Kidney tubule cell (primary cell): ENCODE measurements around the gene TMEM184A.

Experiments used
- DNase-seq: peaks from one replicate; pipeline ENCODE4 v3.0.0-alpha.2; 2018; ENCODE audit warnings: low spot score

TMEM184A gene

DNA sequence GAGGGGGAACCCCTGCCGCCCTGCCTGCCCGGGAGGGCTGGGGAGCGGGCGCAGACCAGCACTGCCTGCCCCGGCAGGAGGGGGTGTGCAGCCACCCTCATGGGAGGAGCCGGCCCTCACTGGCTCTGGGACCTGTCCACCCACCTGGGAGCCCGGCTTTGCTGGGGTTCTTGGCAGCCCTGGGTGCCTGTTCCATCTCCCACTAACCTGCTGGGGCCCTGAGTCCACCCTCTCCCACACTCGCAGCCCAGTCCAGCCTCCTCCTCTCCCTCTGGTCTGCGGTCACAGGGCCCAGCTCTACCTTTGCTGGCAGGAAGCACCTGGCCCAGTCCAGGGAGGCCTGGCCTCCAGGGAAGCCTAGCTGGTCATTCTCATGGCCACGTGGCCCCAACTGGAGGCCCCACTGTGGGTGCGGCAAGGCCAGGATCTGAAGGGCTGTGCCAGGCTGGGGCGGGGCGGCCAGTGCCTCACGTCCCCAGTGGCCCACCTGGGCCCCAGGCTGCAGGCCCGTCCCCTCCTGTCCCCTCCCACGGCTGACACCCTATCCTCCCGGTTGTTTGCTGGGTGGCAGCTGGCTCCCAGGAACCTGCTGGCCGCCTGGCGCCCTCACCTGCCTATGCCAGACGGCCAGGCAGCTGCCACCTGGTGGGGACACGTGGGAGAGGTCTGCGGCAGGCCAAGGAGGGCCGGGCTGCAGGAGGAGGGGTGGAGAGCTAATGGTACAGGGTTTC lies at the start of gene TMEM184A:
Gene TMEM184A, minus strand, starts transcription at position 393 of the 731 bp plus-strand sequence. CDS start 721 bp downstream, outside the sequence.
- peak; percentile 94 for DNase-seq

GRCh38 chr7:1604383-1604782 lies 48.4 kb upstream of the TMEM184A start:
- no peak for DNase-seq

DNA sequence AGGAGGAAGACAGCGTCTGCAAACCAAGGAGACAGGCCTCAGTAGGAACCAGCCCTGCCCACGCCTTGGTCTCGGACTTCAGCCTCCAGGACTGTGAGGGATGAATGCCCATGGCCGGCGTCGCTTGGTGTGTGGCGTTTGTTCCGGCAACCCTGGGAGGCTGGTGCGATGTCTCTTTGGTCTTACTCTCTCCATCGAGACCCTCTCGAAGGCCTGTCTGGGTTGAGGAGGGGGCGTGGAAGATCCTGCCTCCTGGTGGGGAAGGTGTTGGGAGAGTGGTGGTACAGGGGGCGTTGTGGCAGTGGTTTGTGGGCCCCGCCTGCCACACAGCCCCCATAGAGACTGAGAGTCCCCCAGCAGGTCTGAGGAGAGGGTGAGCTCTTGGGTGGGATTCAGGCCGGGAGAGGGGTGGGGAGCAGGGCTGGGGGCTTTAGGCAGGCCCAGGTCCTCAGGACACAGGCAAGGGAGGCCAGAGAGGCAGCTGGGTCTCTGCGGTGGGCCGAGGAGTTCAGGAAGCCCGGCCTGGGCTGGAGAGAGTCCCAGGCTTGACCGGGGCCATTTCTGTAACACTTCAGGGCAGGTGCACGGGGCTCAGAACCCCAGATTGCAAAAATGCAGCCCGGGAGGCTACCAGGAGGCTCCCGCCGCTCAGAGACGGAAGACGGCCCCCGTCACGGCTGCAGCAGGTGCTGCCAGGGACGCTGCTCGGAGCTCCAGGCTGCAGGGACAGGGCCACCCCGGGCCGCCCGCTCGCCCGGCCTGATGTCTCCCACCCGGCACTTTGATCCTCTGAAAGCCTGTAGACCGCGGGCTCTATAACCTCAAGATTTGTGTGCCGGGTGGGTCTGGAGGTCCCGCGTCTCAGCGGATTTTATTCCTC lies 47.6 kb upstream of the TMEM184A start:
- DNase-seq: no peak

DNA sequence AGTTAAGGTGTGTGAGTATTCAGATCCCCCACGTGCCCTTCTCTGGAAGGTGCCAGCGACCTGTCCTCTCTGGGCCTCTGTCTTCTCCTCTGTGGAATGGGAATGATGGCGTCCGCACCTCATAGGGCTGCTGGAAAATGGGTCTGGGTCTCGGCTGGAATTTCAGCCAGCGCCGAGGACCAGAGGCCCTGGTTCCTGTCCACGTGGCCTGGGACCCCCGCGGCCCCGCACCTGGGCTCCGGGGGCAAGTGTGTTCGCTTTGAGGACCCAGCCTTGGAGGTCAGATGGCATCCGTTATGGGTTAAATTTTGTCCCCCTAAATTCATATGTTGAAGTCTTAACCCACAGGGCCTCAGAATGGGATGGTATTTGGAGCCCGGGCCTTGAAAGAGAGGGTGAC lies 46.4 kb upstream of the TMEM184A start:
- DNase-seq: no peak

GRCh38 chr7:1601956-1602355 lies 46.0 kb upstream of the TMEM184A start:
- no peak for DNase-seq

DNA sequence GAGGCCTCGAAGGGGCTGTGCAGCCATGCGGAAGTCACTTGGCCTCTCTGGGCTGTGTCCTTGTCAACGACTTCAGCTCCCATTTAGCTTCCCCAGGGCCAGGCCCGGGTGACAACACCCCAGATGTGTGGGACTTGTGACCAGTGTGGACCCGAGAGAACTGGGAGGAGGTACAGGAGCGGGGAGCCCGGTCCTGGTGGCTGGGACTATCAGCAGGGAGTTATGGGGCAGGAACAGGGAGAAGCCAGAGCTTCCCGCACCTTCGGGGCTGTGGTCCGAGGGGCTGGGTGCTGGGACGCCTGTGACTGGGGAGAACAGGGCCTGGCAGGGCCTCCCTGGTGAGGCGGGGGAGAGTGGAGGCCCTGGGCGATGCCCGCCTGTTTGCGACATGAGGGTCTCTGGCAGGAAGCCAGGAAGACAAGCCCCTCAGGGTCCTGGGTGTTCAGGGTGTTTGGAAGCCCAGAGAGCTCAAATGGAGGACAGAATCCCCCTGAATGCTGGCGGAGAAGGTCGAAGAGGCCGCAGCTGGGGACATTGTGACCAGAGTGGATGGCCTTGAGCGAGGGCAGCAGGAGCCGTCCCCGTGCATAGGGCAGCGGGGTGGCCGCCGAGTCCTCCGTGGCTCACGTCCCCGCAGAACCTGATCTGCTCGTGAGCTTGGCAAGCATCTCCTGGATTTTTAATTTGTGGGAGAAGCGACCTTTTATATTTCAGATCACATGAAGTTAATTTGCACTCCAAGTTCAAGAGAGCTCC lies 43.8 kb upstream of the TMEM184A start:
- DNase-seq: no peak

DNA sequence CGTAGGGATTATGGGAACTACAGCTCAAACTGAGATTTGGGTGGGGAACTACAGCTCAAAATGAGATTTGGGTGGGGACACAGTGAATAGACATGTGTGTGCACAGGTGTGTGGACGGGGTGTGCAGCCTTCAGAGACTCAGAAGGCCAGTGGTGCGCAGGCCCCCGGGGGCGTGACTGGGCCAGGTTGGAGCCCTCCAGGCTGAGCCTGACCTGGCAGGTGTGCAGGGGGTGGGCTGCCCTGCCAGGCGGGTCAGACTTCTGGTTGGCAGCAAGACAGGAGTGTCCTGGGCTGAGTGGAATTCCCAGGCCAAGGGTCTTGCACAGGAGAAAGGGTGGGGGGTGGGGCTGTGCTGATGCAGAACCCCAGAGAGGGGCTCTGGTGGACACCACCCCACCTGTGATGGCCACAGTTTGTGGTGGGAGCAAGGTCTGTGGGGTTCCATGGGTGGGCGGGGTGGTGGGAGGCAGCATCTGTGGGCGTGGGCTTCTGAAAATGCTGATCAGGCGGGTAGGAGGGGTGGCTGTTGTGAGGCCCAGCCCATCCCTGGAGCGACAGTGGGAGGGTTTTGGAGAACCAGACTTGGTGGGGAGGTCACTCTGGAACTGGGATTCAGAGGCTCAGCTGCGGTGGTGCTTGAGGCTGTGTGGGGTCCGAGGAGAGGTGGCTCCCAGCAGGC lies 43.1 kb upstream of the TMEM184A start:
- no peak for DNase-seq

- DNase-seq: no peak
Measured at GRCh38 chr7:1598286-1598685, 42.3 kb upstream of the TMEM184A start.

DNA sequence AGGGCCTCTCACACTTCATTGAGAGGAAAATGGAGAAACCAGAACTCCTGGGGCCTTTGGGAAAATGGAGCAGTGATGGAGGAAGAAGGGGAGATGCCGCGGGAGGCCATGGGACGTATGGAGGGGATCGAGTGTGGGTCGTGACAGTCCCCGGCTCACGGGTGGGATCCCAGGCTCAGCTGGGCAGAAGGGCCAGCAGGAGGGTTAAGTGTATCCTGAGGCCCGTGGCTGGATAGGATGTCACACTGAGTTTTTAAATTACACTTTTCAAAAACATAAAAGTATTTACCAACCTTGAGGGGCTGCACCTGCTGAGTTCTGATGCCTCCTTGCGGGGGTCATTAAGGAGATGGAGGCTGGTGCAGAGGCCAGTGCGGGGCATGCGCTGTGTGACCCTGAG lies 41.8 kb upstream of the TMEM184A start:
- DNase-seq: no peak

DNA sequence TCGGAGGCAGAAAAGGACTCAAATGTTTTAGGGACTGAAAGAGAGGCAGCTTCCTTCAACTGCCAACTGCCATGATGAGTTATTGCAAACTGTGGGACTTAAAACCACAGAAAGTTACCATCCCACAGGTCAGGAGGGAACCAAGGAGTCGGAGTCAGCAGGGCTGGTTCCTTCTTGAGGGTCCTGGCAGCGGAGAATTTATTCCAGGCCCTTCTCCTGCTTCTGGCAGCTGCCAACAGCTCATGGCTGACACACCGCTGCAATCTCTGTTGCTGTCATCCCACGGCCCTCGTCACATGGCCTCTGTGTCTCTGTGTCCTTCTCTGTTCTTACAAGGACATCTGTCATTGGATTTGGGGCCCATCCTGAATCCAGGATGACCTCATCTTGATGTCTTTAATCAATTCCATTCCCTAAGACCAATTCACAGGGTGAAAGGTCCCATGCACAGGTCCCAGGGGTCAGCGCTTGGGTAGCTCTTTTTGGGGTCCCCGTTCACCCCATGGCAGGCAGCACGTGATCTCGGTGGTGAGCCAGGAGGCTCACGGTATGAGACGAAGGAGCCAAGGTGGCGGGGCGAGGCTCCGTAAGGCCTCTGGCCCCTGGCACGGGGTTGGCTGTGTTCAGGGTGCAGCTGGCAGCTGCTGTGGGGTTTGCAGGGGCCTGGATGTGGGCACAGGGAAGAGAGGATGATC lies 41.2 kb upstream of the TMEM184A start:
- DNase-seq: no peak

GRCh38 chr7:1596181-1597043 lies 40.4 kb upstream of the TMEM184A start:
- DNase-seq: no peak

- DNase-seq: no peak
Measured at GRCh38 chr7:1595636-1596035, 39.6 kb upstream of the TMEM184A start.

DNA sequence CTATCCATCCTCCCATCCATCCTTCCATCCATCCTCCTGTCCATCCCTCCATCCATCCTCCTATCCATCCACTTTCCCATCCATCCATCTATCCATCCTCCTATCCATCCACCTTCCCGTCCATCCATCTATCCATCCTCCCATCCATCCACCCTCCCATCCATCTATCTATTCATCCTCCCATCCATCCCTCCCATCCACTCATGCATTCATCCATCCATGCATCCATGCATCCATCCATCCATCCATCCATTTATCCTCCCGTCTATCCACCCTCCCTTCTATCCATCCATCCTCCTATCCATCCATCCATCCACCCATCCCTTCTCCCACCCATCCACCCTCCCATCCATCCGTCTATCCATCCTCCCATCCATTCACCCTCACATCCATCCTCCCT lies 39.0 kb upstream of the TMEM184A start:
- no peak for DNase-seq

GRCh38 chr7:1593904-1594421 lies 38.0 kb upstream of the TMEM184A start:
- DNase-seq: no peak

DNA sequence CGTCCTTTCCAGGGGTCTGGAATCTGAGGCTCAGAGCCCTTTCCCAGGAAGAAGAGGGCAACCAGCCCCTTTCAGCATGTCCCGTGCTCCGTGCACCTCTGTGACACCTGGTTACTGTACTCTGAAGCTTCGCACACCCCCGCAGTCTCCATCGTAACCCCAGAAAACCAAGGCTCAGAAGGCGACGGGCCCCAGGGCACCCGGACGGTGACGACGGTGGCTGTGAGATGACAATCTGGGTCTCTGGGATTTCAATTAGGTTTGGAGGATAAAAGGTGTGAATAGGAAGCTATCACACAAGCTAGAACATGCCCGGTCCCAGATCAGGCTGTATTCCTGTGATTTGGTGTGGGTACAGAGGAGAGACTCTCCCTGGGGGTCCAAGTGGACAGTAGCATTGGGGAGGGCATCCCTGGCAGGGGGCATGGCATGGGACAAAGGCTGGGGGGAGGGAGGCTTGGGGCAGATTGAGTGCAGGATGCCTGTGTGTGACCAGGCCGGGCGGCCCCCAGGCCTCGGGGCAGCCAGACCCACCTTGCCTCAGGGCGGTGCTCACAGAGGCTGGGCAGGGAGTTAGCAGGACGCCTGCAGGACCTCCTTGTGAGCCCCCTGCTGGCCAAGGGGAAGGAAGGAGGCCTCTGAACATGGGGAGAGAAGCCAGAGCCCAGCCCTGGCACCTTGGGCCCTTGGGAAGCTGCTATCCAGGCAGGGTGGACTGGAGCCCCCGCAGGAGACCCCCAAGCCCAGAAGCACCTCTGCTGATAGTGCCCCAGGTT lies 37.3 kb upstream of the TMEM184A start:
- no peak for DNase-seq

GRCh38 chr7:1592299-1592871 lies 36.4 kb upstream of the TMEM184A start:
- no peak for DNase-seq

GRCh38 chr7:1591876-1592275 lies 35.9 kb upstream of the TMEM184A start:
- no peak for DNase-seq

DNA sequence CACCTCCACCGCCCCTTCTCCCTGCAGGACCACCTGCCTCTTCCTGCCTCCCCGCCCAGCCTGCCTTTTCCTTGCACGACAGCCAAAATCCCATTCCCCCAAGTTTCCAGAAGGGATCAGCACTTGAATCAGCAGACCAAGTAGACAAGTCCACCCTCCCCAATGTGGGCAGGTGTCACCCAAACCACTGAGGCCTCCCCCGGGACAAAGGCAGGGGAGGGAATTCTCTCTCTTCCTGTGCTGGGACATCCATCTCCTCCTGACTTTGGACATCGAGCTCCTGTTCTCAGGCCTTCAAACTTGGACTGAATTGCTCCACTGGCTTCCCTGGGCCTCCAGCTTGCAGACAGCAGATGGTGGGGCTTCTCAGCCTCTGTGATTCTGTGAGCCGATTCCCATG lies 35.4 kb upstream of the TMEM184A start:
- DNase-seq: no peak

DNA sequence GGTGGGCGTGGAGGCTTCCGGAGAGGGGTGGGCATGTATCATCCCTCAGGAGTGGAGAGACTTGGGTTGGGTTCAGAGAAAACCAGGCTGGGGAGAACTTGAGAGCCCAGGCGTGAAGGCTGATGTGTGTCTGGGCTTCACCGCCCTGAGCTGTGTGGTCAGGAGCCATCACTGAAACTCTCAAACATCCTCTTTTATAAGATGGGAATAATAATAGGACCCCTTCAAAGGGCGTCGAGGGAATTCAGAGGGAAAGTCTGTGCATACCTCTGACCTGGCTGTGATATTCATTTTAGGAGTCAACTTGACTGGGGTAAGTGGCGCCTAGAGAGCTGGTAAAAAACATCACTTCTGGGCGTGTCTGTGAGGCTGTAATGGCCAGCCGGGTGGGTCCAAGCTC lies 34.9 kb upstream of the TMEM184A start:
- DNase-seq: no peak
